OCI-LY1 (cell line): ENCODE results near the gene GEMIN5.
"Not testable (repeated sequence)": the region's sequence is repeated elsewhere in the genome, so short reads cannot be mapped to it uniquely, and the experiment has no call there.

ENCODE experiments used
- H2AFZ ChIP-seq: fragments of 200-600 bp; sonication (generic), shearing (Covaris generic); 2 replicates; pipeline ENCODE4 v1.6.0; 2014; ENCODE audit warnings: antibody characterized with exemption, mild to moderate bottlenecking, low read length
- H3F3A ChIP-seq: fragments of 200-600 bp; sonication (generic), shearing (Covaris generic); 2 replicates; pipeline ENCODE4 v1.6.0; 2014; ENCODE audit warnings: mild to moderate bottlenecking, antibody characterized with exemption, low read length, moderate library complexity; ENCODE audit not compliant: insufficient read depth
- H3K27ac ChIP-seq: fragments of 200-600 bp; sonication (generic); 2 replicates; pipeline ENCODE4 v1.5.1; 2014; ENCODE audit warnings: low read length, mixed run types, mild to moderate bottlenecking, low read depth; ENCODE audit not compliant: poor library complexity, severe bottlenecking
- H3K27me3 ChIP-seq: fragments of 200-600 bp; sonication (generic); 2 replicates; pipeline ENCODE4 v1.6.0; 2014; ENCODE audit warnings: antibody characterized with exemption, mild to moderate bottlenecking, low read length, moderate library complexity; ENCODE audit not compliant: insufficient read depth
- H3K36me3 ChIP-seq: fragments of 200-600 bp; sonication (generic); 2 replicates; pipeline ENCODE4 v1.6.1; 2014; ENCODE audit warnings: mild to moderate bottlenecking, antibody characterized with exemption, low read length, moderate library complexity, mixed read lengths; ENCODE audit not compliant: insufficient read depth
- H3K4me1 ChIP-seq: fragments of 200-600 bp; sonication (generic); 2 replicates; pipeline ENCODE4 v1.5.1; 2014; ENCODE audit warnings: mild to moderate bottlenecking, low read length, moderate library complexity; ENCODE audit not compliant: insufficient read depth, severe bottlenecking
- H3K4me2 ChIP-seq: fragments of 200-600 bp; sonication (generic), shearing (Covaris generic); 2 replicates; pipeline ENCODE4 v1.6.1; 2014; ENCODE audit warnings: low read length
- H3K4me3 ChIP-seq: fragments of 200-600 bp; sonication (generic); 2 replicates; pipeline ENCODE4 v1.5.1; 2014; ENCODE audit warnings: low read length, low read depth, mild to moderate bottlenecking, mixed read lengths; ENCODE audit not compliant: poor library complexity, severe bottlenecking
- H3K79me2 ChIP-seq: fragments of 200-600 bp; shearing (Covaris generic); 2 replicates; pipeline ENCODE4 v1.6.1; 2016; ENCODE audit warnings: mixed run types, low read length, mixed read lengths; ENCODE audit not compliant: insufficient read depth
- H3K9ac ChIP-seq: fragments of 200-600 bp; sonication (generic), shearing (Covaris generic); 2 replicates; pipeline ENCODE4 v1.6.1; 2014; ENCODE audit warnings: mild to moderate bottlenecking, low read length, mixed read lengths
- H3K9me2 ChIP-seq: fragments of 200-600 bp; sonication (generic), shearing (Covaris generic); 2 replicates; pipeline ENCODE4 v1.6.1; 2014; ENCODE audit warnings: low read depth, mild to moderate bottlenecking, low read length, mixed read lengths
- H3K9me3 ChIP-seq: fragments of 200-600 bp; shearing (Covaris generic); 2 replicates; pipeline ENCODE4 v1.6.1; 2014; ENCODE audit warnings: low read length, mixed read lengths
- H4K20me1 ChIP-seq: fragments of 200-600 bp; sonication (generic), shearing (Covaris generic); 2 replicates; pipeline ENCODE4 v1.6.0; 2016; ENCODE audit warnings: mild to moderate bottlenecking, low read length; ENCODE audit not compliant: insufficient read depth
- EZH2 ChIP-seq: fragments of 200-600 bp; sonication (generic), shearing (Covaris generic); IDR thresholded peaks from 2 replicates; pipeline ENCODE4 v1.8.0; 2017; ENCODE audit warnings: borderline replicate concordance, mixed run types, mild to moderate bottlenecking, antibody characterized with exemption, low read length, moderate library complexity, mixed read lengths
- TF ChIP-seq, protein P1 (sequence below): fragments of 200-600 bp; sonication (generic), shearing (Covaris generic); IDR thresholded peaks from 2 replicates; pipeline ENCODE4 v1.5.1; 2017; ENCODE audit warnings: mild to moderate bottlenecking, antibody characterized with exemption, low read length, moderate library complexity, mixed read lengths

GEMIN5 gene

DNA sequence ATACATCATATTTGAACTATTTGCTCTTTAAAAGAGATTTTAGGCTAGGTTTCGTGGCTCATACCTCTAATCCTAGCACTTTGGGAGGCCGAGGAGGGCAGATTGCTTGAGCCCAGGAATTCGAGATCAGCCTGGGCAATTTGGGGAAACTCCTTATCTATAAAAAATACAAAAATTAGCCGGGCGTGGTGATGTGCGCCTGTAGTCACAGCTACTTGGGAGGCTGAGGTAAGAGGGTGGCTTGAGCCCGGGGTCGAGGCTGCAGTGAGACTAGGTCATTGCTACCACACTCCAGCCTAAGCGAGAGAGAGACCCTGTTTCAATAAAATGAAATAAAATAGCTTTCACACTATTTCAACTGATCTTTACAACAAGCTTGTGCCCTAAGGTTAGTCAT is 2.4 kb upstream of the GEMIN5 start:
- no peak for TF ChIP-seq EZH2
- TF ChIP-seq, protein P1, sequence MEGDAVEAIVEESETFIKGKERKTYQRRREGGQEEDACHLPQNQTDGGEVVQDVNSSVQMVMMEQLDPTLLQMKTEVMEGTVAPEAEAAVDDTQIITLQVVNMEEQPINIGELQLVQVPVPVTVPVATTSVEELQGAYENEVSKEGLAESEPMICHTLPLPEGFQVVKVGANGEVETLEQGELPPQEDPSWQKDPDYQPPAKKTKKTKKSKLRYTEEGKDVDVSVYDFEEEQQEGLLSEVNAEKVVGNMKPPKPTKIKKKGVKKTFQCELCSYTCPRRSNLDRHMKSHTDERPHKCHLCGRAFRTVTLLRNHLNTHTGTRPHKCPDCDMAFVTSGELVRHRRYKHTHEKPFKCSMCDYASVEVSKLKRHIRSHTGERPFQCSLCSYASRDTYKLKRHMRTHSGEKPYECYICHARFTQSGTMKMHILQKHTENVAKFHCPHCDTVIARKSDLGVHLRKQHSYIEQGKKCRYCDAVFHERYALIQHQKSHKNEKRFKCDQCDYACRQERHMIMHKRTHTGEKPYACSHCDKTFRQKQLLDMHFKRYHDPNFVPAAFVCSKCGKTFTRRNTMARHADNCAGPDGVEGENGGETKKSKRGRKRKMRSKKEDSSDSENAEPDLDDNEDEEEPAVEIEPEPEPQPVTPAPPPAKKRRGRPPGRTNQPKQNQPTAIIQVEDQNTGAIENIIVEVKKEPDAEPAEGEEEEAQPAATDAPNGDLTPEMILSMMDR: no peak
- Histone ChIP-seq H3K4me2 (peak overlapping the region; percentile 77), H3K4me1 (peaks cover 61% of the 10 kb centered on the region), H3K9ac (peak overlapping the region; percentile 92), H3F3A (0 out of 2 replicates have a peak, but pooled peaks cover 5% of the 10 kb centered on the region), H3K36me3 (peaks cover 8% of the 10 kb centered on the region; the same call in 1 of the 2 replicates), H3K9me2 (no peaks in the 10 kb centered on the region), H3K4me3 (peak overlapping the region; percentile 96), H3K79me2 (peaks cover 33% of the 10 kb centered on the region), H4K20me1 (no peaks in the 10 kb centered on the region), H2AFZ (no peak overlapping the region), H3K9me3 (no peaks in the 10 kb centered on the region), H3K27ac (peak overlapping the region; percentile 66), H3K27me3 (no peaks in the 10 kb centered on the region)

- H3K9me2 ChIP-seq, H4K20me1 ChIP-seq, H3K9ac ChIP-seq, H3K9me3 ChIP-seq, H3F3A ChIP-seq, H3K4me2 ChIP-seq, H3K4me3 ChIP-seq, H3K27me3 ChIP-seq: not testable (repeated sequence)
- Histone ChIP-seq H3K36me3 (peaks cover 14% of the 10 kb centered on the region; the same call in 1 of the 2 replicates), H2AFZ (0 out of 2 replicates have a peak overlapping the region, but pooled peaks have one; percentile 6), H3K27ac (peak overlapping the region; percentile 63), H3K4me1 (peaks cover 51% of the 10 kb centered on the region), H3K79me2 (peaks cover 33% of the 10 kb centered on the region)
These were observed 1.4 kb upstream of the GEMIN5 start for GRCh38 chr5:154939387-154939786.

GRCh38 chr5:154937186-154937717 is 759 bp downstream of the GEMIN5 start:
- Histone ChIP-seq H3K4me3 (peak overlapping the region; percentile 77), H3K27me3 (no peaks in the 10 kb centered on the region), H3K9ac (peak overlapping the region; percentile 71), H3K79me2 (peaks cover 23% of the 10 kb centered on the region), H3K9me3 (no peaks in the 10 kb centered on the region), H3K4me2 (peak overlapping the region; percentile 94), H3K9me2 (no peaks in the 10 kb centered on the region), H3K27ac (no peak overlapping the region), H3K4me1 (peaks cover 39% of the 10 kb centered on the region), H4K20me1 (no peaks in the 10 kb centered on the region), H3K36me3 (peaks cover 21% of the 10 kb centered on the region; the same call in 1 of the 2 replicates), H2AFZ (no peak overlapping the region), H3F3A (0 out of 2 replicates have a peak, but pooled peaks cover 5% of the 10 kb centered on the region)
- TF ChIP-seq, protein P1: no peak
- TF ChIP-seq EZH2: no peak

- Histone ChIP-seq H2AFZ (no peak overlapping the region), H3K4me3 (no peak overlapping the region), H3K27me3 (no peaks in the 10 kb centered on the region), H3K27ac (no peak overlapping the region), H3K9ac (no peak overlapping the region), H3K9me3 (no peaks in the 10 kb centered on the region), H4K20me1 (no peaks in the 10 kb centered on the region), H3K36me3 (peaks cover 43% of the 10 kb centered on the region), H3F3A (0 out of 2 replicates have a peak, but pooled peaks cover 2% of the 10 kb centered on the region), H3K4me2 (no peak overlapping the region), H3K79me2 (0 out of 2 replicates have a peak, but pooled peaks cover 11% of the 10 kb centered on the region), H3K9me2 (no peaks in the 10 kb centered on the region), H3K4me1 (peaks cover 22% of the 10 kb centered on the region)
- TF ChIP-seq, protein P1: no peak
- no peak for TF ChIP-seq EZH2
These were observed 3.1 kb downstream of the GEMIN5 start for GRCh38 chr5:154934881-154935280.
